Progenitor cell of endocrine pancreas (in vitro differentiated cells): Measurements from ENCODE around the gene PPARG. TPM values are rescaled to one million over a fixed set of nuclear protein-coding genes. Genes with fewer than 3 reads are reported as not detected.

Experiments
- DNase-seq: peaks from one replicate; pipeline ENCODE4 v3.0.0; 2021; ENCODE audit warnings: low spot score; ENCODE audit not compliant: unreplicated experiment
- H3K27ac Mint-ChIP-seq: 2 replicates; pipeline ENCODE4 v1.8.0; 2021; ENCODE audit warnings: mild to moderate bottlenecking, moderate library complexity, mixed read lengths
- H3K27me3 Mint-ChIP-seq: 2 replicates; pipeline ENCODE4 v1.8.0; 2021; ENCODE audit warnings: mixed read lengths
- H3K36me3 Mint-ChIP-seq: 2 replicates; pipeline ENCODE4 v1.8.0; 2022; ENCODE audit warnings: mixed read lengths; ENCODE audit not compliant: insufficient read depth
- H3K4me1 Mint-ChIP-seq: 2 replicates; pipeline ENCODE4 v1.8.0; 2021; ENCODE audit warnings: low read depth, mixed read lengths
- H3K4me3 Mint-ChIP-seq: 2 replicates; pipeline ENCODE4 v1.8.0; 2021; ENCODE audit warnings: low read depth, mild to moderate bottlenecking, moderate library complexity, mixed read lengths
- H3K9me3 Mint-ChIP-seq: 2 replicates; pipeline ENCODE4 v1.8.0; 2021; ENCODE audit warnings: low read depth, mixed read lengths
- total RNA-seq: library from RNA; stranded (reverse); gene quantifications from 2 replicates; pipeline ENCODE4 v1.2.1, GENCODE V29; 2021
- TF ChIP-seq, protein P1 (sequence below): fragments of 200-600 bp; sonication (generic); IDR thresholded peaks from one replicate; pipeline ENCODE4 v1.5.0; 2021; ENCODE audit warnings: antibody characterized with exemption, mild to moderate bottlenecking; ENCODE audit not compliant: unreplicated experiment

PPARG gene
- total RNA-seq, 1 donor from 2014 or later, result 17.1 TPM

DNA sequence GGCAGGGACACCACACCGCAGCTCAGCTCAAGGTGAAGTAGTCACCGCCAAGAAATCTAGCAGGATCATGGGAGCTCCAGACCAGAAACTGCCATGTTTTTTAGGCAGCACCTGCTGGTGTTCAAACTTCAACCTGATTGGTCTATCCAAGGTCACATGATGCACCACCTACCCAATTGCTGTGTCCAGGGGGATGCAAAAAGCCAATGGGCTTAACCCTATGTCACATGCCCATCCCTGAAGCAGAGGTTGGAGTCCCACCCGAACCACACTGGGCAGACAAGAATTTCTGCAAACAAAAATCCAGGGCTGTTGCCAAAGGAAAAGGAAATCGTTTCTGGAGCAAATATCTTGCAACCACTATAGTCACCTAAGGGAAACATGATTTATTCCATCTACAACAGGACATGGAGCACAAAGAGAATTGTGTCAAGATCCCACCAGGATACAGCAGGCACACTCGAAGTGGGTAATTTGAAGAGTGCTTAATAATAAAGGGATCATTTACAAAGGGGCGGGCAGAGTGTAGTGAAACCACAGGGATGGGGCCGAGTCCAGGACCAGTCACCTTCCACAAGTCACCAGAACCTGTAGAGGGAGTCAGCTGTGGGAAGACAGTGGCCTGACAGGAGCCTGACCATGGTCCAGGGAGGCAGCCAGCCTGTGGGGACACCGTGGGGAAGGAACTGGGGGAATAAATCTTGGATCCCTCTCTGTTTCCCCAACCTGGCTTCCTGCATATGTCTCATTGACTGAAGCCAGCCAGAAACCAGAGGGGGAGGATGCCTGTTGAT lies 161.2 kb downstream of the PPARG start:
- Mint-ChIP-seq H3K27ac (peak overlapping the region; percentile 40), H3K4me1 (peaks cover 10% of the 10 kb centered on the region), H3K27me3 (no peaks in the 10 kb centered on the region), H3K9me3 (no peaks in the 10 kb centered on the region), H3K4me3 (no peak overlapping the region), H3K36me3 (no peaks in the 10 kb centered on the region)
- TF ChIP-seq, protein P1, sequence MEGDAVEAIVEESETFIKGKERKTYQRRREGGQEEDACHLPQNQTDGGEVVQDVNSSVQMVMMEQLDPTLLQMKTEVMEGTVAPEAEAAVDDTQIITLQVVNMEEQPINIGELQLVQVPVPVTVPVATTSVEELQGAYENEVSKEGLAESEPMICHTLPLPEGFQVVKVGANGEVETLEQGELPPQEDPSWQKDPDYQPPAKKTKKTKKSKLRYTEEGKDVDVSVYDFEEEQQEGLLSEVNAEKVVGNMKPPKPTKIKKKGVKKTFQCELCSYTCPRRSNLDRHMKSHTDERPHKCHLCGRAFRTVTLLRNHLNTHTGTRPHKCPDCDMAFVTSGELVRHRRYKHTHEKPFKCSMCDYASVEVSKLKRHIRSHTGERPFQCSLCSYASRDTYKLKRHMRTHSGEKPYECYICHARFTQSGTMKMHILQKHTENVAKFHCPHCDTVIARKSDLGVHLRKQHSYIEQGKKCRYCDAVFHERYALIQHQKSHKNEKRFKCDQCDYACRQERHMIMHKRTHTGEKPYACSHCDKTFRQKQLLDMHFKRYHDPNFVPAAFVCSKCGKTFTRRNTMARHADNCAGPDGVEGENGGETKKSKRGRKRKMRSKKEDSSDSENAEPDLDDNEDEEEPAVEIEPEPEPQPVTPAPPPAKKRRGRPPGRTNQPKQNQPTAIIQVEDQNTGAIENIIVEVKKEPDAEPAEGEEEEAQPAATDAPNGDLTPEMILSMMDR, result no peak
- no peak for DNase-seq

DNA sequence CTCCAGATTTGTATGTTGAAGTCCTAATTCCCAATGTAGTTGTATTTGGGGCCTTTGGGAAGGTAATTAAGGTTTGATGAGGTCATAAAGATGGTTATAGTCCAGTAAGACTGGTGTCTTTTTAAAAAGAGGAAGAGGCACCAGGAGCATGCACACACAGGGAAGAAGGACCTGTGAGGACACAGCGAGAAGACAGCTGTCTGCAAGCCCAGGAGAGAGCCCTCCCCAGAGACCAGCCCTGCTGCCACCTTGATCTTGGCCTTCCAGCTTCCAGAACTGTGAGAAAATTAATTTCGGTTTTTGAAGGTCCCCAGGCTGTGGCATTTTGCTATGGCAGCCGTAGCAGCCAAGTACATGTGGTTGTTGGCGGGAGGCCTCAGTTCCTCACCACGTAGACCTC lies 162.6 kb downstream of the PPARG start:
- Mint-ChIP-seq H3K4me3 (no peak overlapping the region), H3K9me3 (no peaks in the 10 kb centered on the region), H3K4me1 (no peaks in the 10 kb centered on the region), H3K27me3 (no peaks in the 10 kb centered on the region), H3K27ac (no peak overlapping the region), H3K36me3 (no peaks in the 10 kb centered on the region)
- no peak for DNase-seq
- TF ChIP-seq, protein P1, result no peak

DNA sequence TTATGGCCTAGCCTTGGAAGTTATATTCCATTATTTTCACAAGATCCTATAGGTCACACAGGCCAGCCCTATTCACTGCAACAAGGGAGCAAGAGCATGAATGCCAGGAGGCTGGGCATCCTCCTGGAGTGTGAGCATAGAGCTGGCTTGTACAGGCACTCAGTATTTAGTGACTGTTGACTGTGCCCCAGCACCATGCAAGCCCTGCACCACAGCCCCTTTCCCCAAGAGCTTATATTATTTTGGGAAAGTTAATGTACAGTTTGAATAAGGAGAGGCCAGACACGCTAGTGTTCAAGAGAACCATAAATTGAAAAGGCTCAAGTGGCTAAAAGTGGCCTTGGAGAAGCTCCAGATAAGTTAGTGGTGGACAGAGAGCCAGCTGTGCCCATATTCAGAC lies 163.1 kb downstream of the PPARG start:
- H3K4me3 Mint-ChIP-seq, result no peak overlapping the region
- no peaks in the 10 kb centered on the region for H3K9me3 Mint-ChIP-seq
- H3K27me3 Mint-ChIP-seq, result no peaks in the 10 kb centered on the region

DNA sequence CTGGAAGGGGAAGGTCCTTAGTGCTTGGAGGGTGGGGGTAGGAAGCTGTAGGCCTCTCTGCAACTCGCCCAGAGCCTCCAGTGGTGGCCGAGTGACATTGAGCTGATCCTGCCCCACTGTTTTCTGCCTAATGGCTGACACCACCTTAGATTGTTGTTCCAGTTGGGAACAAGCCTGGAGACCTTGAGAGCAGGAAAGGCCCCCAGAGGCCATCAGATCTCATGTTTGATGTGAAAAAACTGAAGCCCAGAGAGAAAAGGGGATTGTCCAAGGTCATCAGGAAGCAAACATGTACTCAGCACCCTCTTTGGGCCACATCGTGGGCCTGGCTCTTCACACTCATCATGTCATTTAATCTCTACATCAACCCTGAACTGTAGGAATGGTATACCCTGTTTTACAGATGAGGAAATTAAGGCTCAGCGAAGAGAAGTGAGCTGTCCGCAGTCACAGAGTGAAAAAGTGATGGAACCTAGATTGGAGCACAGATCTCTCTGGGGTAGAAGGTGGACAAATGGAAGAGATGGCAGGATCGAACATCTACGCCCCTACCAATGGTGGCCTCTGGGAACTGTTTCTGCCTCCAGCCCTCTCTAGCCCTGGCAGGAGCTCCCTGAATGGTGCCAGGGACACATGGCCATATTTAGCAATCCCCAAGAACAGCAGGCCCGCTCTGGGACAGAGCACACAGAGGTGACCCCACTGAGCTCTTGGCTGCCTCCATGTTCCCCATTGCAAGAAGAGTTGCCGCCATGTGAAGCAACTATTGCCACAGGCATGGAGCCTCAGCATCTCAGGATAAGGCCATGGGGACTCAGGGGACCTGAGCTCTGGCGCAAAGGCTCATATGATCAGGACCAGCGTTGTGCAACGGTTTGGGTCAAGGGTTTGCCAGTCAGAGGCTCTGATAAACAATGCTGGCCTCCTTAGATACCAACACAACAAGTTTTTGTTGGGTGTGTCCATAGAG lies 163.8 kb downstream of the PPARG start:
- no peaks in the 10 kb centered on the region for H3K9me3 Mint-ChIP-seq
- no peak overlapping the region for H3K4me3 Mint-ChIP-seq
- no peaks in the 10 kb centered on the region for H3K27me3 Mint-ChIP-seq
- no peak for DNase-seq
- no peaks in the 10 kb centered on the region for H3K4me1 Mint-ChIP-seq
- no peak overlapping the region for H3K27ac Mint-ChIP-seq
- H3K36me3 Mint-ChIP-seq, result no peaks in the 10 kb centered on the region
- TF ChIP-seq, protein P1, result no peak

More for the DNA sequence above, 163.1 kb downstream of the PPARG start:
- Mint-ChIP-seq H3K27ac (no peak overlapping the region), H3K4me1 (no peaks in the 10 kb centered on the region), H3K36me3 (no peaks in the 10 kb centered on the region)
- TF ChIP-seq, protein P1, result no peak
- DNase-seq, result no peak

DNA sequence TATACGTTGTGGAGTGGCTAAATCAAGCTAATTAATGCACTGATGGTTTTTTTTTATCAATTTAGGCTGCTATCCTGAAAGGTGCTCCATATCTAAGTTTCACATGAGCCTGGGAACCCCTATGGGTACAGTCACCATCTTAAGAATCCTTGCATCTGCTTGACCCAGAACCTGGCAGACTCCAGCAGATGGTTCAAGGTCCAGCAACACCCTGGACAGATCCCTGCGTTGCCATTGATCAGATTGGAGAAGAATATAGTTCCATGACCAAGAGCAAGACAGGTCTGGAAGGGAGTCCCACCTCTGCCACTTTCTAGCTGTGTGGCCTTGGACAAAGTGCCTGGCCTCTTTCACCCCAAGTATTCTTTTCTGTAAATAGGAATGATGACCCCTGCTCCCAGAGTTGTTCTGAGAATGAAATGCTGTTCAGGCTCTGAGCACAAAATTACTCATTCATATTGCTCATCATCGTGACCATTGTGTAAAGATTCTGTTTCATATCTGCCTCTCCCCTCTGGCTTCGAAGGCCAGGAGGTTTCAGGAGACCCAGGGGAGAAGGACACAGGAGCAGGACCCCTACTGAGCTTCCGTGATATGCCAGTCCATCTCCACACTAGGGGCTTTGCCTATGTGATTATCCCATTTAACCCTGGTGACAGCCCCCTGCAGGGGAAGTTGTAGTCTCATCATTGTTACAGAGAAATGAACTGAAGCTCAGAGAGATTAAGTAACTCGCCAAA lies 165.4 kb downstream of the PPARG start:
- no peak for DNase-seq
- Mint-ChIP-seq H3K27ac (no peak overlapping the region), H3K9me3 (no peaks in the 10 kb centered on the region), H3K27me3 (no peaks in the 10 kb centered on the region), H3K4me3 (no peak overlapping the region), H3K4me1 (no peaks in the 10 kb centered on the region), H3K36me3 (no peaks in the 10 kb centered on the region)
- TF ChIP-seq, protein P1, result no peak
